ENCODE data around the gene EIF4E1B.

GRCh38 chr5:176678584-176678983 is 48.1 kb downstream of the EIF4E1B start:
- TF ChIP-seq EZH2 (IDR thresholded peaks at IDR 0.05; ENCODE audit: insufficient read depth, poor library complexity, severe bottlenecking): no peak
- TF ChIP-seq EZH2phosphoT487 (IDR thresholded peaks at IDR 0.05; ENCODE audit: insufficient read depth, low read depth): no peak

Measured in GM23248 (cell line).